GM10266 (cell line): ENCODE results near the gene GDF7.
A peak's percentile ranks its signal among the peaks of the same experiment; 100 is the strongest.

Experiments used
- DNase-seq: peaks from one replicate; pipeline ENCODE4 v3.0.0; 2012; ENCODE audit errors: extremely low spot score
- TF ChIP-seq, protein P1 (sequence below): IDR thresholded peaks from 2 replicates; pipeline ENCODE4 v1.5.1; 2012; ENCODE audit warnings: mild to moderate bottlenecking, low read depth; ENCODE audit not compliant: control insufficient read depth, insufficient read depth; ENCODE audit errors: missing control alignments

The GDF7 gene

DNA sequence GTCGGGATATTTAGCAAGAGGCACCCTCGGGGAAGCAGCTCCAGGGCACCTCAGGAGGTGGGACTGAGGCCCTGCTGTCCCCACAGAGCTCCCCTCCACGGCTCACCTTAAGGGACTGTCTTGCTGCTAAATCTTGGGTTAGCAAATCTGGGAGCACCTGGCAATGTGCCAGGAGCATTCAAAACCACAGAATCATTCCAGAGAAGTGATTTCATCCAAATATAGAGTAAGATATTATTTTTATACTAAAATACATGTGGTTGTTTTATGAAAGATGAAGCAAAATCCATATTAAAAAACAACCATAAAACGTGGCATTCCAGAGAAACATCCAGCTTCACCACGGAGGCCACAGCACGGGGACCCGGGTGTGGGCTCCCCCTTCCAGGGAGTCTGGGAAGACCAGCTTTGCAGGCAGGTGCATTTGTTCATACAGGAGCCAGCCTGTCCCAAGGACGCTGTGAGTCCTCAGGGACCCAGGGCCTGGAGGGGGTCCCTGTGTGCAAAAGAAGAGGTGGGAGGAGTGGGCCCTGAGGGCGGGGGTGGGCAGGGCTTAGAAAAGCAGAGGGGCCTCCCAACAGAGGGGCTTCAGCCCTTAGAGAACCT, 32.3 kb upstream of the GDF7 start:
- no peak for DNase-seq
- TF ChIP-seq, protein P1, sequence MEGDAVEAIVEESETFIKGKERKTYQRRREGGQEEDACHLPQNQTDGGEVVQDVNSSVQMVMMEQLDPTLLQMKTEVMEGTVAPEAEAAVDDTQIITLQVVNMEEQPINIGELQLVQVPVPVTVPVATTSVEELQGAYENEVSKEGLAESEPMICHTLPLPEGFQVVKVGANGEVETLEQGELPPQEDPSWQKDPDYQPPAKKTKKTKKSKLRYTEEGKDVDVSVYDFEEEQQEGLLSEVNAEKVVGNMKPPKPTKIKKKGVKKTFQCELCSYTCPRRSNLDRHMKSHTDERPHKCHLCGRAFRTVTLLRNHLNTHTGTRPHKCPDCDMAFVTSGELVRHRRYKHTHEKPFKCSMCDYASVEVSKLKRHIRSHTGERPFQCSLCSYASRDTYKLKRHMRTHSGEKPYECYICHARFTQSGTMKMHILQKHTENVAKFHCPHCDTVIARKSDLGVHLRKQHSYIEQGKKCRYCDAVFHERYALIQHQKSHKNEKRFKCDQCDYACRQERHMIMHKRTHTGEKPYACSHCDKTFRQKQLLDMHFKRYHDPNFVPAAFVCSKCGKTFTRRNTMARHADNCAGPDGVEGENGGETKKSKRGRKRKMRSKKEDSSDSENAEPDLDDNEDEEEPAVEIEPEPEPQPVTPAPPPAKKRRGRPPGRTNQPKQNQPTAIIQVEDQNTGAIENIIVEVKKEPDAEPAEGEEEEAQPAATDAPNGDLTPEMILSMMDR = no peak

- TF ChIP-seq, protein P1 = no peak
- DNase-seq = no peak
These were observed 31.8 kb upstream of the GDF7 start for GRCh38 chr2:20635113-20635510.

- TF ChIP-seq, protein P1 = peak; percentile 93
- peak; percentile 72 for DNase-seq
These were observed 31.0 kb upstream of the GDF7 start for GRCh38 chr2:20635675-20636584.

DNA sequence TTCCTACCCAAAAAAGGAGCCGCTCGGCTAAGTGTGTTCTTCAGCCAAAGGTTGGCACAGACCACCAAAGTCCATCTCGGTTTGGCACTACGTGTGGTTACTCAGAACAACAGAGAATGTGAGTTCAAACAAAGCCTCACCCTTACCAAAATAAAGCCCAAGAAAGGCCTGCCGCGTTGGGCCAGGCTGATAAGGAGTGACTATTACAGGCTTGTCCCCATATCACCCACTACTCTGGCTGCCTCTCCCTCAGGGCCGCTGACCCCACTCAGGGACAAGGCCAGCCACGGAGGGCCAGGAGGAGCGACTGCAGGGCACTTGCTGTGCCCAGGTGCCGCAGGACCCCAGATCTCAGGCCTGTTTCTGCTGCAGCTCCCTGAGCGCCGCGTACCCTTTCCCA, 29.8 kb upstream of the GDF7 start:
- TF ChIP-seq, protein P1 = no peak
- no peak for DNase-seq

DNA sequence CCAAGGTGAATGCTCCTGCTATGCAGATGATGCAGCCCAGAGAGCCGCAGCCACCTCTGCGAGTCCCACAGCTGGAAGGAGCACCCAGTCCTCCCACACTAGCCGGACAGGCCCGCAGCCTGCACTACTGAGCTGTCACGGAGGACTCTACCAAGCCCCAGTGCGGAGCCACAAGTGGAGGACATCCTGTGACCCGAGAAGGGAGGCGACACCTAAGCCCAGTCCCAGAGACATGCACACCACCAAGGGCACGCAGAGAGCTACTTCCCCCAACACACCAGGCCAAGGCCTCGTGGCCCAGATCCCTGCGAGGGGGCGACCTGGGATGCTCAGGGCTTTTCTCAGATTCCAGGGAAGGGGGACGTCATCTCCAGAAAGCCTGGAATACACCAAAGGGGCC, 28.9 kb upstream of the GDF7 start:
- TF ChIP-seq, protein P1 = no peak
- DNase-seq = no peak

DNA sequence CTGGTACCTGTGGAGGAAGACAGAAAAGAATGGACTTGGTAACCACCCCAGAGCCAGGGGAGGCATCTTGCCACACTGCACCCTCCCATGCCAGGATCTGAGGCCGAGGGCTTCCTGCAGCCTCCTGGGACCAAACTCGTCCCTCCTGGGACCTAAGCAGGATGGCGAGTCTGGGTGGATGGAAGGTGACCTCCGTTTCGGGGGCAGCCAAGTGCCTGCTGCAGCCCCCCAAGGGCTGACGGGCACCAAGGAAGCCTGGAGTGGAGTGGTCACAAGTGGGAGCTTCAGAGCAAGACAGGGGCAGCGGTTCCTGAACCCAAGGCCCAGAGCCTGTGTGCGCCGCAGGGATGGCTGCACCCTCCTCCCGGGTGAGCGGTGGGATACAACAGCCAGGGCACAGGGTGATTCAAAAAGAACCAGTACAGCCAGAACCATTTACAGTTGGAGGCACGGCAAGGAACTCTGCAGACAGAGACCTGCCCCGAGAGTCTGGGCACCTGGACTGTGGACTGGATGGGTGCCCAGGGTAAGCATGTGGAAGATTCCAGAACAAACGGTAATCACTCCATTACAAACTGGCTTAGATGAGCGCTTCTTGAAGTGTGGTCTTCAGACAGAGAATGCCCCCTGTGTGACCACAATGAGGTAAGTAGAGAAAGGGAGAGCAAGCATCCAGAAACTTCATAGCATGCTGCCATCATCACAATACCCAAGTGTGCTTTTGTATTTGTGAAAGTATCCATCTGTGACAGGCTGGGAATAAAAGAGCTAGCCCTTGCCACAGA, 28.1 kb upstream of the GDF7 start:
- DNase-seq = no peak
- TF ChIP-seq, protein P1 = no peak
